Prostate gland (tissue), 2 donors: ENCODE measurements around the gene MMP26. TPM values are rescaled to one million over a fixed set of nuclear protein-coding genes. Genes with fewer than 3 reads are reported as not detected.

ENCODE experiments used
- DNase-seq: peaks from one replicate; pipeline ENCODE4 v3.0.0-alpha.2; 2019; ENCODE audit warnings: low spot score
- H3K27ac ChIP-seq, 2 donors: fragments of 200-600 bp; sonication (generic); 2 replicates each; pipeline ENCODE4 v1.5.1; 2017 to 2019
- H3K27me3 ChIP-seq: fragments of 200-600 bp; sonication (generic); replicated peaks from 2 replicates; pipeline ENCODE4 v1.5.1; 2019; ENCODE audit not compliant: insufficient read depth
- H3K36me3 ChIP-seq, 2 donors: fragments of 200-600 bp; sonication (generic); 1 replicate in 1 of 2; 2 replicates in 1 of 2; pipeline versions ENCODE4 v1.5.1 to v1.8.1; 2017 to 2019
- H3K4me1 ChIP-seq: fragments of 200-600 bp; sonication (generic); replicated peaks from 2 replicates; pipeline ENCODE4 v1.5.1; 2019
- H3K4me3 ChIP-seq, 2 donors: fragments of 200-600 bp; sonication (generic); 2 replicates each; pipeline ENCODE4 v1.5.1; 2017 to 2019
- H3K9me3 ChIP-seq: fragments of 200-600 bp; sonication (generic); 2 replicates; pipeline ENCODE4 v1.5.1; 2017
- POLR2A ChIP-seq: fragments of 450-650 bp; IDR thresholded peaks from one replicate; pipeline ENCODE4 v1.6.1; 2016; ENCODE audit warnings: antibody characterized with exemption, mild to moderate bottlenecking
- POLR2AphosphoS5 ChIP-seq: sonication (generic); formaldehyde crosslinking; IDR thresholded peaks from one replicate; pipeline ENCODE4 v1.6.1; 2017; ENCODE audit warnings: antibody characterized with exemption
- WGBS: methylation state at CpG from one replicate; pipeline ENCODE4 v1.1.5; 2018; 5-methylcytosine and 5-hydroxymethylcytosine counted together
- intact Hi-C: fragments of 100-400 bp; cut with DNase I; formaldehyde crosslinking; loops from one replicate; pipeline ENCODE4 v1.14.2; 2022
- total RNA-seq, 2 donors: library from RNA; depleted of rRNA; stranded (reverse); fragments of >200 nt; gene quantifications; one replicate each; pipeline ENCODE4 v1.1.0, GENCODE V29; 2016
- TF ChIP-seq, protein P1 (sequence below), 4 experiments: fragments of 200-600 bp in 2 of 4; fragments of 450-650 bp in 2 of 4; sonication (generic) in 2 of 4; IDR thresholded peaks; 1 replicate in 3 of 4; 2 replicates in 1 of 4; pipeline ENCODE4 v1.5.1; 2016 to 2019; ENCODE audit warnings: antibody characterized with exemption in 4 of 4, mild to moderate bottlenecking in 2 of 4, moderate library complexity in 2 of 4

MMP26 gene
- total RNA-seq, 2 donors from 2014 or later = 0.32 TPM; not detected in 1

DNA sequence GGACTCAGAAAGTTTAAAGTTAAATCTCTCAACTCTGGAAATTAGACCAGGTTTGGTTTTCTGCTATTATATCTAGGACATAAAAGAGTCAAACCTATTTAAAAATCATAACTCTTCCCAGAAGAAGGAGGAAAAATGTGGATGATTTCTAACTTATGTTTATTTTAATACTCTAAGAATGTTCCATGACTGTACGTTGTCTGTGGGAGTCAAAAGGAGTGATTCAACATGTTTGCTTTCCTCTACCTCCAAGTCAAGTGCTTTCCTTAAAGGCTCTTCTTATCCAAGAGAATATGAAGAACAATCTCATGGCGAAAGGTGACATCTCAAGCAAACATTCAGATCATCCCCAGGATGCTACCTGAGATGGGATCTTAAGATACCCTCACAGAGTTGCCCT is 39.2 kb upstream of the MMP26 start:
- no peaks in the 10 kb centered on the region for H3K27me3 ChIP-seq

DNA sequence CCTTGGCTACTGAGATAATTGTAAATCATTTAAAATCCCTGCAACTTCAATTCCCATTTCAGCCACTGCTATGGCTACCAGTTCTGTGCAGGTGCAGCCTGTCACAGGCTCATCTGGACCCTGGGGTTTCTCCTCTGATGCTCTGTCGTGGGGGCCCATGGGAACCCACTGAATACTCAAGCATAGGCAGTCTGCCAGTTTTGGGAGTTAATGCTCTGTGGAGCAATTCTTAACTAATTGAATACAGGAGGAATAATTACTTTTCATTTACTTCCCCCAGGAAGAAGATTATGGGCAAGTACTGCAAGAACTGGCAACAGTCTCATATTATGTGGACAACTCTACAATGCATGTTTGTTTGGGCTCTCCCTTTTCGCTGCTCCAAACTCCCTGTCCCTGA is 32.8 kb upstream of the MMP26 start:
- intact Hi-C loops = no loop called here
- no peak overlapping the region for H3K27ac ChIP-seq
- no peaks in the 10 kb centered on the region for H3K4me1 ChIP-seq
- no peaks in the 10 kb centered on the region for H3K9me3 ChIP-seq
- TF ChIP-seq POLR2AphosphoS5 (no peak), POLR2A (no peak)
- TF ChIP-seq, protein P1, sequence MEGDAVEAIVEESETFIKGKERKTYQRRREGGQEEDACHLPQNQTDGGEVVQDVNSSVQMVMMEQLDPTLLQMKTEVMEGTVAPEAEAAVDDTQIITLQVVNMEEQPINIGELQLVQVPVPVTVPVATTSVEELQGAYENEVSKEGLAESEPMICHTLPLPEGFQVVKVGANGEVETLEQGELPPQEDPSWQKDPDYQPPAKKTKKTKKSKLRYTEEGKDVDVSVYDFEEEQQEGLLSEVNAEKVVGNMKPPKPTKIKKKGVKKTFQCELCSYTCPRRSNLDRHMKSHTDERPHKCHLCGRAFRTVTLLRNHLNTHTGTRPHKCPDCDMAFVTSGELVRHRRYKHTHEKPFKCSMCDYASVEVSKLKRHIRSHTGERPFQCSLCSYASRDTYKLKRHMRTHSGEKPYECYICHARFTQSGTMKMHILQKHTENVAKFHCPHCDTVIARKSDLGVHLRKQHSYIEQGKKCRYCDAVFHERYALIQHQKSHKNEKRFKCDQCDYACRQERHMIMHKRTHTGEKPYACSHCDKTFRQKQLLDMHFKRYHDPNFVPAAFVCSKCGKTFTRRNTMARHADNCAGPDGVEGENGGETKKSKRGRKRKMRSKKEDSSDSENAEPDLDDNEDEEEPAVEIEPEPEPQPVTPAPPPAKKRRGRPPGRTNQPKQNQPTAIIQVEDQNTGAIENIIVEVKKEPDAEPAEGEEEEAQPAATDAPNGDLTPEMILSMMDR (IDR thresholded peaks at IDR 0.05) = no peak
- no peaks in the 10 kb centered on the region for H3K36me3 ChIP-seq
- DNase-seq = no peak
- no peaks in the 10 kb centered on the region for H3K27me3 ChIP-seq
- WGBS = 77% methylated on average over 2 of the region's 2 CpGs
- H3K4me3 ChIP-seq = no peak overlapping the region

More for the DNA sequence above, 39.2 kb upstream of the MMP26 start:
- intact Hi-C loops = no loop called here
- H3K27ac ChIP-seq = no peak overlapping the region
- no peak for DNase-seq
- H3K4me1 ChIP-seq = no peaks in the 10 kb centered on the region
- no peaks in the 10 kb centered on the region for H3K36me3 ChIP-seq
- TF ChIP-seq, protein P1 (IDR thresholded peaks at IDR 0.05) = no peak
- TF ChIP-seq POLR2AphosphoS5 = no peak
- no peak for TF ChIP-seq POLR2A
- no peak overlapping the region for H3K4me3 ChIP-seq
- H3K9me3 ChIP-seq = no peaks in the 10 kb centered on the region
- WGBS = 82% methylated on average over 2 of the region's 2 CpGs

DNA sequence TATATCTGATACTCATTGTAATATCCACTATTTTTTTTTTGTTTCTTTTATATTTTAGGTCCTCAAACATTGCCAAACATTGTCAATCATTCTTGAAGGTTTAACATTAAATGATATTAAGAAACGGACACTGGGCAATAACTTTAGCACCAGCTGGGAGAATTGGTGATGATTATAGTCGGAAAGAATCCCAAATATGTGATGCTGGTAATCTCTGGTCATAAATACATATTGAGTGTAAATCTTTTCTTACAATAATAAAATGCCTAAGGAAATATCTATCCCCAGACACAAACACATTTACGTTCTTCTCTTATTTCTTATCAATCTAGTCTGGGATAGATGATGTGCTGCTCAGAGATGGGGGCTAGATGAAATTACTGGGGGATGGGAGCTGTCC is 32.1 kb upstream of the MMP26 start:
- intact Hi-C loops = no loop called here
- TF ChIP-seq POLR2AphosphoS5 (no peak), POLR2A (no peak)
- TF ChIP-seq, protein P1 (IDR thresholded peaks at IDR 0.05) = no peak
- Histone ChIP-seq H3K27ac (no peak overlapping the region), H3K4me3 (no peak overlapping the region), H3K27me3 (no peaks in the 10 kb centered on the region), H3K9me3 (no peaks in the 10 kb centered on the region), H3K4me1 (no peaks in the 10 kb centered on the region), H3K36me3 (no peaks in the 10 kb centered on the region)
- no peak for DNase-seq
- WGBS = 73% methylated on average over 3 of the region's 3 CpGs

DNA sequence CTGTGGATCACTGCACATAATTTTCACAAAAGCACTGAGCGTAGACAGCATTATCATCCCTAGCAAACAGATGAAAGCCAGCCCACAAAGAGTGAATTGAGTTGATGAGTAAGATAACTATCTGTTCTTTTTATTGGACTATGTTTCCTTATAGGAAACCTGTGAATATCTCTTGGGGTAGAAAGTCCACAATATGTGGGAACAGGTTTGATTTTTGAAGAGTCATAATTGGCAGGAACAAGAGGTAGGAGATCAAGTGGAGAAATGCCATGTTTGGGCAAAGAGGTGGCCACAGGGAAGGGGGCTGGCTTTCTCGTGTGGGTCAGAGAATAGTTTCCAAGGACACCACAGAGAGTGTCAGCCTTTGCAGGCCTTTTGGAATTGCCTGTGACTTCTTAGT is 30.8 kb upstream of the MMP26 start:
- Histone ChIP-seq H3K4me3 (no peak overlapping the region), H3K4me1 (no peaks in the 10 kb centered on the region), H3K36me3 (no peaks in the 10 kb centered on the region), H3K27me3 (no peaks in the 10 kb centered on the region), H3K27ac (no peak overlapping the region), H3K9me3 (no peaks in the 10 kb centered on the region)
- WGBS = 57% methylated on average over 2 of the region's 2 CpGs
- no peak for DNase-seq
- intact Hi-C loops = no loop called here
- TF ChIP-seq POLR2AphosphoS5 (no peak), POLR2A (no peak)
- TF ChIP-seq, protein P1 (IDR thresholded peaks at IDR 0.05) = no peak

DNA sequence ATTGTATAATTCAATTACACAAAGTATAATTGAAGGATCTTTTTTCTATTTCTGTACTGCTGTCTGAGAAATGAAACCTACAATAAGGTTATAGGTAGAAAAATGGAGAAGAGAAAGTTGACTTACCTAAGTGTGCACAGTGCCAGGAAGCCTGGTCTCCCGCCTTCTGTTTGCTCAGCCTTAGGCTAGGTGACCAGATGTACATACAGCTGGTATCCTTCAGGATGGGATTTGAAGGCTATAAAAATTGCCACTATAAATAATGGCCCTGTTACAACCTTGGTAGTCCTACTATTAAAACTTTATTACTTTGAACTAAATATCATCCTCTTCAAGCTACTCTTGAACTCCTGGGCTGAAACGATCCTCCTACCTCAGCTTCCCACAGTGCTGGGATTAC is 26.6 kb upstream of the MMP26 start:
- TF ChIP-seq POLR2A (no peak), POLR2AphosphoS5 (peak; percentile 50)

More for the DNA sequence above, 26.6 kb upstream of the MMP26 start:
- intact Hi-C loops = no loop called here
- no peaks in the 10 kb centered on the region for H3K27me3 ChIP-seq
- H3K4me1 ChIP-seq = no peaks in the 10 kb centered on the region
- H3K27ac ChIP-seq = no peak overlapping the region
- no peaks in the 10 kb centered on the region for H3K36me3 ChIP-seq
- H3K9me3 ChIP-seq = no peaks in the 10 kb centered on the region
- H3K4me3 ChIP-seq = no peak overlapping the region
- DNase-seq = peak; percentile 32
- WGBS = 18% methylated on average over 2 of the region's 2 CpGs
